ENCODE results near the gene LDLRAD4. TPM values are rescaled to one million over a fixed set of nuclear protein-coding genes. Genes with fewer than 3 reads are reported as not detected.
"Not testable (repeated sequence)": the region's sequence is repeated elsewhere in the genome, so short reads cannot be mapped to it uniquely, and the experiment has no call there.

Gene LDLRAD4
- total and polyA plus RNA-seq, 9 of the 15 experiments (the other 6 are each of a cell fraction or from before 2014, with no cell fraction given), result 0.01 TPM; not detected in 8

- no peaks in the 10 kb centered on the region for H3K36me3 ChIP-seq (ENCODE audit: control insufficient read depth, insufficient read depth, low read length)
- no peak overlapping the region for H3K9ac ChIP-seq (ENCODE audit: insufficient read depth in 1 of 2, low read depth in 2 of 2, low read length in 2 of 2)
Measured at GRCh38 chr18:13488281-13488929, 269.8 kb downstream of the LDLRAD4 start.

GRCh38 chr18:13489303-13489702 lies 270.7 kb downstream of the LDLRAD4 start:
- POLR2A ChIA-PET, result interaction anchor here (0.6 kb wide), 1 partner anchor 35 kb away, joined by 3 read pairs; no protein-coding TSS in a partner anchor
- peaks cover 14 to 40% of the 10 kb centered on the region in 2 experiments; a peak in 4 of 5 replicates for H3K27me3 ChIP-seq (ENCODE audit: control insufficient read depth in 2 of 2, insufficient read depth in 2 of 2, low read length in 2 of 2)
- intact Hi-C loops (cut with micrococcal nuclease); H3K4me2 ChIP-seq (ENCODE audit: insufficient read depth, low read length); ATAC-seq; H3K4me1 ChIP-seq (replicated peaks in 1 of 2; ENCODE audit: control insufficient read depth in 2 of 2, insufficient read depth in 2 of 2, low read length in 2 of 2); H3K79me2 ChIP-seq (ENCODE audit: control insufficient read depth, insufficient read depth, low read length); H3K27ac ChIP-seq (ENCODE audit: extremely low read depth, low read depth, low read length); BruUV-seq (replicated peaks); H3K9me3 ChIP-seq (replicated peaks; ENCODE audit: control insufficient read depth, insufficient read depth, low read depth, low read length); H3K9ac ChIP-seq (ENCODE audit: insufficient read depth in 1 of 2, low read depth in 2 of 2, low read length in 2 of 2); DNase-seq (ENCODE audit: extremely low read depth in 1 of 4, low spot score in 3 of 4); H3K4me3 ChIP-seq; FAIRE-seq; H3K9me1 ChIP-seq (ENCODE audit: control insufficient read depth, insufficient read depth, low read length); CTCF ChIA-PET (ENCODE audit: low intra/inter-chr PET ratio); H4K20me1 ChIP-seq (replicated peaks; ENCODE audit: control insufficient read depth, insufficient read depth, low read length); in situ Hi-C loops (cut with MboI); H2AFZ ChIP-seq (ENCODE audit: low read depth, low read length); H3K36me3 ChIP-seq (ENCODE audit: control insufficient read depth, insufficient read depth, low read length): not testable (repeated sequence)
- WGBS (ENCODE audit: insufficient coverage, low coverage, missing lambda C conversion rate), result 3% methylated on average over 6 of the region's 6 CpGs

More at GRCh38 chr18:13488281-13488929, 269.8 kb downstream of the LDLRAD4 start:
- ChIA-PET CTCF (ENCODE audit: low intra/inter-chr PET ratio) (no interaction called here), POLR2A (no interaction called here)
- no peak for TF ChIP-seq KLF6 (CRISPR knock-in tag; IDR thresholded peaks at IDR 0.05; ENCODE audit: borderline replicate concordance)
- no peak for TF ChIP-seq CHD4 (IDR thresholded peaks at IDR 0.05; ENCODE audit: insufficient read depth, insufficient replicate concordance, low read depth, low read length, poor library complexity, severe bottlenecking)
- no peak for TF ChIP-seq SIN3B (IDR thresholded peaks at IDR 0.05; ENCODE audit: low read depth)
- TF ChIP-seq TBP (optimal IDR thresholded peaks at IDR 0.05; ENCODE audit: low read depth, low read length), result no peak
- TF ChIP-seq E2F5 (CRISPR knock-in tag; IDR thresholded peaks at IDR 0.05), result no peak
- TF ChIP-seq SMAD4 (CRISPR knock-in tag; conservative IDR thresholded peaks at IDR 0.05), result no peak
- TF ChIP-seq GATAD2A (IDR thresholded peaks at IDR 0.05), result no peak
- no peak for TF ChIP-seq ZNF140 (CRISPR knock-in tag; IDR thresholded peaks at IDR 0.05)
- Histone ChIP-seq H3K27ac (ENCODE audit: extremely low read depth, low read depth, low read length) (no peak overlapping the region), H3K27me3 (ENCODE audit: control insufficient read depth in 2 of 2, insufficient read depth in 2 of 2, low read length in 2 of 2) (peaks cover 12 to 40% of the 10 kb centered on the region in 2 experiments; a peak in 4 of 5 replicates), H3K9me1 (ENCODE audit: control insufficient read depth, insufficient read depth, low read length) (no peaks in the 10 kb centered on the region), H4K20me1 (replicated peaks; ENCODE audit: control insufficient read depth, insufficient read depth, low read length) (no peaks in the 10 kb centered on the region), H3K79me2 (ENCODE audit: control insufficient read depth, insufficient read depth, low read length) (no peaks in the 10 kb centered on the region), H3K4me2 (ENCODE audit: insufficient read depth, low read length) (no peak overlapping the region), H3K9me3 (replicated peaks; ENCODE audit: control insufficient read depth, insufficient read depth, low read depth, low read length) (no peaks in the 10 kb centered on the region), H3K4me1 (replicated peaks in 1 of 2; ENCODE audit: control insufficient read depth in 2 of 2, insufficient read depth in 2 of 2, low read length in 2 of 2) (no peaks in the 10 kb centered on the region), H3K4me3 (no peak overlapping the region), H2AFZ (ENCODE audit: low read depth, low read length) (no peak overlapping the region)
- in situ Hi-C loops (cut with MboI) (no loop called here), intact Hi-C loops (cut with micrococcal nuclease) (no loop called here)
- ATAC-seq, result no peak
- no peak for FAIRE-seq
- WGBS (ENCODE audit: insufficient coverage, low coverage, missing lambda C conversion rate), result 0% methylated on average over 14 of the region's 14 CpGs
- BruUV-seq (replicated peaks), result no TSS peak
- DNase-seq (ENCODE audit: extremely low read depth in 1 of 4, low spot score in 3 of 4), result no peak

Measured in K562 (cell line).